Liver (tissue), 9 donors: ENCODE results near the gene VPS26C. TPM values are rescaled to one million over a fixed set of nuclear protein-coding genes. Genes with fewer than 3 reads are reported as not detected.

Experiments used
- DNase-seq: peaks from one replicate; pipeline ENCODE4 v3.0.0-alpha.2; 2017; ENCODE audit warnings: low spot score
- H3K27ac ChIP-seq, 2 donors: one replicate each; pipeline ENCODE4 v1.7.0; 2013; ENCODE audit warnings: inconsistent platforms in 2 of 2, low read length in 2 of 2, control low read depth in 1 of 2, low read depth in 1 of 2, mild to moderate bottlenecking in 1 of 2
- H3K27me3 ChIP-seq, 4 donors: one replicate each; pipeline versions ENCODE4 v1.6.1 to v1.7.0; 2013; ENCODE audit warnings: low read length in 3 of 4, inconsistent platforms in 1 of 4, mild to moderate bottlenecking in 1 of 4, moderate library complexity in 1 of 4; ENCODE audit not compliant: control insufficient read depth in 4 of 4, insufficient read depth in 4 of 4
- H3K36me3 ChIP-seq, 4 donors: one replicate each; pipeline versions ENCODE4 v1.6.1 to v1.7.0; 2013; ENCODE audit warnings: low read length in 3 of 4, mild to moderate bottlenecking in 3 of 4, low read depth in 1 of 4, moderate library complexity in 1 of 4; ENCODE audit not compliant: control insufficient read depth in 4 of 4, insufficient read depth in 3 of 4
- H3K4me1 ChIP-seq, 4 donors: one replicate each; pipeline versions ENCODE4 v1.6.1 to v1.7.0; 2013; ENCODE audit warnings: low read length in 3 of 4, mild to moderate bottlenecking in 3 of 4, moderate library complexity in 1 of 4; ENCODE audit not compliant: control insufficient read depth in 4 of 4, insufficient read depth in 4 of 4
- H3K4me3 ChIP-seq, 3 donors: one replicate each; pipeline versions ENCODE4 v1.6.1 to v1.7.0; 2013; ENCODE audit warnings: low read length in 3 of 3, control low read depth in 1 of 3, low read depth in 1 of 3, mild to moderate bottlenecking in 1 of 3
- H3K9ac ChIP-seq, 2 donors: one replicate each; pipeline ENCODE4 v1.7.0; 2013; ENCODE audit warnings: low read length in 2 of 2, mild to moderate bottlenecking in 2 of 2, moderate library complexity in 2 of 2, control low read depth in 1 of 2, low read depth in 1 of 2
- H3K9me3 ChIP-seq, 4 donors: one replicate each; pipeline versions ENCODE4 v1.6.1 to v1.7.0; 2013; ENCODE audit warnings: low read length in 3 of 4; ENCODE audit not compliant: control insufficient read depth in 4 of 4
- FOXA2 ChIP-seq: IDR thresholded peaks from 2 replicates; pipeline ENCODE4 v1.6.1; 2016; ENCODE audit warnings: antibody characterized with exemption
- GABPA ChIP-seq, 2 donors: IDR thresholded peaks in 1 of 2; conservative IDR thresholded peaks in 1 of 2; 2 replicates each; pipeline ENCODE4 v1.6.1; 2016; ENCODE audit warnings: antibody characterized with exemption in 2 of 2, mild to moderate bottlenecking in 1 of 2, moderate library complexity in 1 of 2
- HNF4G ChIP-seq: IDR thresholded peaks from 2 replicates; pipeline ENCODE4 v1.6.1; 2016; ENCODE audit warnings: antibody characterized with exemption
- JUND ChIP-seq, 2 donors: IDR thresholded peaks; 2 replicates each; pipeline ENCODE4 v1.6.1; 2016; ENCODE audit warnings: antibody characterized with exemption in 2 of 2
- RAD21 ChIP-seq, 2 donors: IDR thresholded peaks; 2 replicates each; pipeline ENCODE4 v1.6.1; 2016; ENCODE audit warnings: antibody characterized with exemption in 2 of 2, mild to moderate bottlenecking in 2 of 2
- REST ChIP-seq: IDR thresholded peaks from 2 replicates; pipeline ENCODE4 v1.6.1; 2016; ENCODE audit warnings: antibody characterized with exemption, mild to moderate bottlenecking
- SP1 ChIP-seq: IDR thresholded peaks from 2 replicates; pipeline ENCODE4 v1.6.1; 2018; ENCODE audit warnings: antibody characterized with exemption, mild to moderate bottlenecking
- TAF1 ChIP-seq: conservative IDR thresholded peaks from 2 replicates; pipeline ENCODE4 v1.6.1; 2016; ENCODE audit warnings: antibody characterized with exemption, mild to moderate bottlenecking
- YY1 ChIP-seq: IDR thresholded peaks from 2 replicates; pipeline ENCODE4 v1.6.1; 2016; ENCODE audit warnings: antibody characterized with exemption, mild to moderate bottlenecking
- WGBS: extraction: QIAGEN DNeasy Blood & Tissue Kit; methylation state at CpG from one replicate; pipeline ENCODE4 v1.1.7; 2013; 5-methylcytosine and 5-hydroxymethylcytosine counted together
- polyA plus RNA-seq, 2 donors: library from polyadenylated mRNA; stranded (reverse) in 1 of 2; unstranded in 1 of 2; fragments of 200-250 nt in 1 of 2; fragments of >200 nt in 1 of 2; fragmentation: Nextera tagmentation in 1 of 2; extraction: Ambion mirVana in 1 of 2; gene quantifications; one replicate each; pipeline versions ENCODE4 v1.2.1 to v1.2.3, GENCODE V29; 2013 to 2015
- total RNA-seq, 2 donors: library from RNA; depleted of rRNA; stranded (reverse); fragments of >200 nt; gene quantifications; one replicate each; pipeline ENCODE4 v1.2.3, GENCODE V29; 2014
- TF ChIP-seq, protein P1 (sequence below): IDR thresholded peaks from 2 replicates; pipeline ENCODE4 v1.6.1; 2016; ENCODE audit warnings: antibody characterized with exemption
- TF ChIP-seq, protein P2 (sequence below): IDR thresholded peaks from 2 replicates; pipeline ENCODE4 v1.6.1; 2016; ENCODE audit warnings: antibody characterized with exemption
- TF ChIP-seq, protein P3 (sequence below): IDR thresholded peaks from 2 replicates; pipeline ENCODE4 v1.6.1; 2016; ENCODE audit warnings: antibody characterized with exemption
- donor health status: healthy.
- donor health status: healthy.
- donor health status: healthy.
- donor health status: healthy.
- donor health status: healthy.

VPS26C gene
- total and polyA plus RNA-seq, 4 donors, result 16.3 to 37.7 (median 22.8) TPM

DNA sequence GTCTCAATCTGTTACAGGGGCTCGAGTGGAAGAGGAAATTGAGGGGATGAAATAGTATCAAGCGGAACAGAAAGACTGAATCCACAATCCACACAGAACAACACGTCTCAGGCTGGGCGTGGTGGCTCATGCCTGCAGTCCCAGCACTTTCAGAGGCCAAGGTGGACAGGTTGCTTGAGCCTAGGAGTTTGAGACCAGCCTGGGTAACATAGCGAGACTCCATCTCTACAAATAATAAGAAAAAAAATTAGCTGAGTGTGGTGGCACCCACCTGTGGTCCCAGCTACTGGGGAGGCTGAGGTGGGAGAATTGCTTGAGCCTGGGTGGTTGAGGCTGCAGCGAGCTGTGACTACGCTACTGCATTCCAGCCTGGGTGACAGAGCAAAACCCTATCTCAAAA lies 25.7 kb downstream of the VPS26C start (continued):
- TF ChIP-seq, protein P1, sequence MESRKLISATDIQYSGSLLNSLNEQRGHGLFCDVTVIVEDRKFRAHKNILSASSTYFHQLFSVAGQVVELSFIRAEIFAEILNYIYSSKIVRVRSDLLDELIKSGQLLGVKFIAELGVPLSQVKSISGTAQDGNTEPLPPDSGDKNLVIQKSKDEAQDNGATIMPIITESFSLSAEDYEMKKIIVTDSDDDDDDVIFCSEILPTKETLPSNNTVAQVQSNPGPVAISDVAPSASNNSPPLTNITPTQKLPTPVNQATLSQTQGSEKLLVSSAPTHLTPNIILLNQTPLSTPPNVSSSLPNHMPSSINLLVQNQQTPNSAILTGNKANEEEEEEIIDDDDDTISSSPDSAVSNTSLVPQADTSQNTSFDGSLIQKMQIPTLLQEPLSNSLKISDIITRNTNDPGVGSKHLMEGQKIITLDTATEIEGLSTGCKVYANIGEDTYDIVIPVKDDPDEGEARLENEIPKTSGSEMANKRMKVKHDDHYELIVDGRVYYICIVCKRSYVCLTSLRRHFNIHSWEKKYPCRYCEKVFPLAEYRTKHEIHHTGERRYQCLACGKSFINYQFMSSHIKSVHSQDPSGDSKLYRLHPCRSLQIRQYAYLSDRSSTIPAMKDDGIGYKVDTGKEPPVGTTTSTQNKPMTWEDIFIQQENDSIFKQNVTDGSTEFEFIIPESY, result no peak
- no peak for TF ChIP-seq YY1

DNA sequence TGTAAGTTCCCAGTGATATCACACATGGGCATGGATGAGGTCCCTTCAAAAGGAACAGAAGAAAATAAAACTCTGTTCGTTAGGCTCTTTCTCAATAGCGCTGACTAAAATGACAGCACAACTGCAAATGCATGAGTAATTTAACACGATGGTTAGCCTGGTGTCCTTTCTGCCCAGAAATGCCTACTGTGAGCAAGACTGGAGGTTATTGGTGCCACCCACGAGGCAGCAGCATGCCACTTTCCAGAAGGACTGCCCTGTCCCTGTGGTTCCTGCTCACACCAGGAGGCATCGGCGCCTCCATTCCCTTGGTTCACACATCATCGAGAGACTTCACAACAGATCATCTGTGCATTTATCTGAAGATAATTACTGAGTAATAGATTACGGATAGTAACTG lies 26.2 kb downstream of the VPS26C start:
- peaks cover 0 to 23% (median 7%) of the 10 kb centered on the region in 4 donors for H3K36me3 ChIP-seq
- WGBS, result 90% methylated on average over 8 of the region's 8 CpGs

DNA sequence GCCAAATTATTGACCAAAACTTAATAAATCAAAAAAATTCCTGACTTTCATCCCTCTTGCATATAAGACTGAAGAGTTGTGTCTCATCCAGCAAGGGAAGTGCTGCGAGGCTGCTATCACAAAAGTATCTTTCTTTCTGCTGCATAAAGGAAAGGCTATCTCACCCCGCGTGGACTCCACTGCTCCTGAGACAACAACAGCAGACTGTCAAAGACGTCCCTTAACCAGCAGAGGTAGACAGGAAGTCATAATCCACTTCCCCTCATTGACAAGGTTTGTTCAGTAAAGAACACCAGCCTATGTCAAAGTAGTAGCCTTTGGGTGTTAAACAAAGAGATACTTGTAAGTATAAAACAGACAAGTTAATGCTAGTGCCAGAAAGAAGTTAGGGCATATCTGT lies 29.4 kb downstream of the VPS26C start:
- H3K27ac ChIP-seq, result no peak overlapping the region
- TF ChIP-seq FOXA2 (no peak), HNF4G (no peak), REST (no peak), RAD21 (IDR thresholded peaks at IDR 0.05) (no peak), GABPA (IDR thresholded peaks at IDR 0.05 in 1 of 2, conservative IDR thresholded peaks at IDR 0.05 in 1 of 2) (no peak), SP1 (no peak), YY1 (no peak)
- TF ChIP-seq, protein P2, sequence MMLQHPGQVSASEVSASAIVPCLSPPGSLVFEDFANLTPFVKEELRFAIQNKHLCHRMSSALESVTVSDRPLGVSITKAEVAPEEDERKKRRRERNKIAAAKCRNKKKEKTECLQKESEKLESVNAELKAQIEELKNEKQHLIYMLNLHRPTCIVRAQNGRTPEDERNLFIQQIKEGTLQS, result no peak
- TF ChIP-seq, protein P3, sequence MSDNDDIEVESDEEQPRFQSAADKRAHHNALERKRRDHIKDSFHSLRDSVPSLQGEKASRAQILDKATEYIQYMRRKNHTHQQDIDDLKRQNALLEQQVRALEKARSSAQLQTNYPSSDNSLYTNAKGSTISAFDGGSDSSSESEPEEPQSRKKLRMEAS, result no peak
- WGBS, result 72% methylated on average over 4 of the region's 4 CpGs
- no peaks in the 10 kb centered on the region for H3K9me3 ChIP-seq
- H3K4me1 ChIP-seq, result no peaks in the 10 kb centered on the region
- no peak overlapping the region for H3K9ac ChIP-seq
- no peaks in the 10 kb centered on the region for H3K27me3 ChIP-seq
- H3K4me3 ChIP-seq, result no peak overlapping the region
- peaks cover 0 to 27% (median 12%) of the 10 kb centered on the region in 4 donors for H3K36me3 ChIP-seq
- no peak for DNase-seq

More for the DNA sequence above, 26.2 kb downstream of the VPS26C start:
- peaks cover 0 to 2% (median 0%) of the 10 kb centered on the region in 4 donors for H3K4me1 ChIP-seq
- DNase-seq, result no peak
- H3K9me3 ChIP-seq, result no peaks in the 10 kb centered on the region
- TF ChIP-seq HNF4G (no peak), JUND (IDR thresholded peaks at IDR 0.05) (no peak), TAF1 (no peak), YY1 (no peak), GABPA (IDR thresholded peaks at IDR 0.05 in 1 of 2, conservative IDR thresholded peaks at IDR 0.05 in 1 of 2) (no peak)
- H3K27me3 ChIP-seq, result no peaks in the 10 kb centered on the region
- no peak overlapping the region for H3K9ac ChIP-seq
- H3K27ac ChIP-seq, result no peak overlapping the region
- no peak overlapping the region for H3K4me3 ChIP-seq
